GM12875 (cell line): ENCODE results near the gene MAML3.

Source experiments
- H3K4me3 ChIP-seq: one replicate; pipeline ENCODE4 v1.5.1; 2011; ENCODE audit warnings: low read depth, low read length, control low read depth
- TF ChIP-seq, protein P1 (sequence below): IDR thresholded peaks from 2 replicates; pipeline ENCODE4 v1.5.1; 2011; ENCODE audit warnings: low read depth, mild to moderate bottlenecking, control low read depth, inconsistent platforms, low read length, moderate library complexity, borderline replicate concordance; ENCODE audit not compliant: insufficient read depth

The MAML3 gene

DNA sequence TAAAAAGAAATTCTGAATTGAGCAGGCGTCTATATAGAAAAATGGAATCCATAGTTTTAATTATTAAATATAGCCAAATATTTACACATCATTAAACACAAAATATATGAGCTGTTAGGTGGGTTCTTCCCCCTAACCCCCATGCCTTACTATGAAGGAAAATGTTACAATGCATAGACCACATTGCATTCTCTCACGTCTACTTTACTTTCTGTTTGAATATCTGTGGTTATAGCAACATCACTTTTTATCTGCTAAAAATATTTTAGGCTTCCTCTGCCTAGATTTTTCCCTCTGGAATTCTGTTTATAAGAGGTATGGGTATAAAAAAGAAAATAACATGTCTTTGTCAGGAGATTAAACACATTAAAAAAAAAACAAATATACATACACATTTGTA is 73.1 kb downstream of the MAML3 start:
- TF ChIP-seq, protein P1, sequence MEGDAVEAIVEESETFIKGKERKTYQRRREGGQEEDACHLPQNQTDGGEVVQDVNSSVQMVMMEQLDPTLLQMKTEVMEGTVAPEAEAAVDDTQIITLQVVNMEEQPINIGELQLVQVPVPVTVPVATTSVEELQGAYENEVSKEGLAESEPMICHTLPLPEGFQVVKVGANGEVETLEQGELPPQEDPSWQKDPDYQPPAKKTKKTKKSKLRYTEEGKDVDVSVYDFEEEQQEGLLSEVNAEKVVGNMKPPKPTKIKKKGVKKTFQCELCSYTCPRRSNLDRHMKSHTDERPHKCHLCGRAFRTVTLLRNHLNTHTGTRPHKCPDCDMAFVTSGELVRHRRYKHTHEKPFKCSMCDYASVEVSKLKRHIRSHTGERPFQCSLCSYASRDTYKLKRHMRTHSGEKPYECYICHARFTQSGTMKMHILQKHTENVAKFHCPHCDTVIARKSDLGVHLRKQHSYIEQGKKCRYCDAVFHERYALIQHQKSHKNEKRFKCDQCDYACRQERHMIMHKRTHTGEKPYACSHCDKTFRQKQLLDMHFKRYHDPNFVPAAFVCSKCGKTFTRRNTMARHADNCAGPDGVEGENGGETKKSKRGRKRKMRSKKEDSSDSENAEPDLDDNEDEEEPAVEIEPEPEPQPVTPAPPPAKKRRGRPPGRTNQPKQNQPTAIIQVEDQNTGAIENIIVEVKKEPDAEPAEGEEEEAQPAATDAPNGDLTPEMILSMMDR = no peak

DNA sequence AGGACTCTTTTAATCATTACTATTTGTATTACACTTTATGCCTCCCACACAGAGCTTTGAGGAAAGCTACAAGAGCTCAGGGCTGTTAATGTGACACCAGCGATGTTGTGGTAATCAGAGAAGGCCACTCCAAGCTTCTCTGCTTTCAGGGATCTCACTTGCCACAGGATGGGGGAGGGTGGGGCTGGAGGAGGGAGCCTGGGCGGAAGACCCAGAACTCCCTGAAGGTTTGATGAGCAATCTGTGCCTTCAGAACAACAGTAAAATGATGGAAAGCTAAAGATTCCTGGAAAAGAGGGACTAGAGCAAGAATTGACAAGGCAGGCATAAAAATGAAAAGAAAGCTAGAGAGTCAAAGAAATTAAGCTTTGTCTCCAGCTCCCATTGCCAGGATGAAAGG is 75.6 kb downstream of the MAML3 start:
- TF ChIP-seq, protein P1 = no peak
- no peak overlapping the region for H3K4me3 ChIP-seq

More for the DNA sequence above, 73.1 kb downstream of the MAML3 start:
- no peak overlapping the region for H3K4me3 ChIP-seq

DNA sequence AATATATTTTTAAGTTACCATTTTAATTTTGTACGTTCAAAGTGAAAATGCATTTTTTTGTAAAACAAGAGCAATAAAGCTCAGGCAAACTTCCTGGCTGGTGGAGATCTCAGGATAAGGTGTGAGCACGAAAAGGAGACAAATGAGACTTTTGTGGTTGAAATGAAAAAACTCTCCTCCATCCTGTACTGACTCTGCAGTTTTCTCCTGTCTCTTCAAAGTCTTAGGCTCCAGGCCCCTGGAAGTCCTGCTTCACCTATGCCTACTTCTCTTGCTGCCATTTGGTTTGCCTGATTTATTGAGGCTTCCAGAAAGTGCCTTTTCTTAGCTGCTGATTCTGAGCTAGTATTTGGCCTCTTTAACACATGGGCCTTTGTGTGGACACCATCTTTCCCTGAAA is 77.7 kb downstream of the MAML3 start:
- H3K4me3 ChIP-seq = no peak overlapping the region
- TF ChIP-seq, protein P1 = no peak

DNA sequence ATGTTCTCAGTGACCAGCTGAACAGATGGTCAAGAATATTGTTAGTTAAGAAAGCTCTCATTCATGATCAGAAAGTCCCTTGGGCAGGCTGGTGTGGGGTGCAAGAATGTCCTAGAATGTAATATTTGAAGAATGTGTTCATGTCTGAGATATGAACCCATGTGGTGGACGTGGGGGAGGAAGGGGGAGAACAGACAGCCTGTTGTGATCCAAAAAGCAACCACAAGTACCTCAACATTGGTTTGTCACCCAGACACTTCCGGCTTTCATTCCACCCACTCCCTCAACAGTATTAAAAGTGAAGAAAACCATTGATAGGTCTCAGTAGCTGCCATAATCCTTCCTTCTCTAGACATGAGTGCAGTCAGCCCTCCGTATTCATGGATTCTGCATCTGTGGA is 82.2 kb downstream of the MAML3 start:
- TF ChIP-seq, protein P1 = no peak
- H3K4me3 ChIP-seq = no peak overlapping the region

DNA sequence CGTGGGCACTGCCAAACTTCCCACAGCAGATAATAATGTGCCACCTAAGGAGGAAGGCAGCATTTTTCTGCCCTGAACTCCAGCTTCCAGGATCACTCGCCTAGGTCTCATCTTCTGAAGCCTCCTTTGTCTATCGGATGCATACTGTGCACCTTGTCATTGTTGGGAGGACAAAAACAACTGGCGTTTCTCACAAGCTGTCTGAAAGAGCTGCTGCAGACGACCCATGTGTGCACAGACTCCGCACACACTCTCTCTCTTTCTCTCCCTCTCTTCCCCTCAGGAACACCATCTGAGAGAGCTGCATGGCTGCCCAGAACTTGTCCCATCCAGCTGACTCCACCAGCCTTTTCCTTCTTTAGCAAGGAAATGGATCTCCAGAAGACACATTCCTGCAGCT is 83.0 kb downstream of the MAML3 start:
- TF ChIP-seq, protein P1 = no peak
- H3K4me3 ChIP-seq = no peak overlapping the region

DNA sequence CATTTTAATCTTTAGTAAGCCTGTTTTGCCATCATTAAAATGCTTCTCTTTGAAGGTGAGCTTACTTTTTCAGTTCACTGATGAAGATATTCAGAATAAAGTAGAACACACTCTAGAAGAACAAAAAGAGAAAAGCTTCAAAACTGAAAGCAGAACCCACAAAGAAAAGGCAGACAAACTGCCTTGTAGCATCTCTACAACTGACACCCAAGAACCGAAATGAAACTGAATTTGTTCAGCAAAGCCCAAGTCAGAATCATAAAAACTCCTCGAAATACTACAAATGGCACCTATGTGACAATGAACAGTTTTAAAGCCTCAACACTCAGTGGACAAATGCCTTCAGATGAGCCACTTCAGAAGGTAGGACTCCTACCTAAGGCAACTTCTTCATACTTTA is 83.6 kb downstream of the MAML3 start:
- H3K4me3 ChIP-seq = no peak overlapping the region
- TF ChIP-seq, protein P1 = no peak

DNA sequence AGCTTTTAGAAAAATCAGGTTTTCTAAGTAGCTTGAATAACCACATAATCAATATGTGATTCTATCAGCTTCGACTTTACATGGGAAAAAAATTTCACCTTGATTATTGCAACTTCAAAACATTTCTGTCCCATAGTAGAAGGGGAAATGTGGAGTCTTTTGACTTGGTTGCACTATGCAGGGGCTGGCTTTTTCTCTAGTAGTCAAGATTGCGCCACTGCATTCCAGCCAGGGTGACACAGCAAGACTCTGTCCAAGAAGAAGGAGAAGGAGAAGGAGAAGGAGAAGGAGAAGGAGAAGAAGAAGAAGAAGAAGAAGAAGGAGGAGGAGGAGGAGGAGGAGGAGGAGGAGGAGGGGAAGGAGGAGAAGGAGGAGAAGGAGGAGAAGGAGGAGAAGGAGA is 84.9 kb downstream of the MAML3 start:
- no peak overlapping the region for H3K4me3 ChIP-seq
- TF ChIP-seq, protein P1 = no peak
